ENCODE data around the gene STAB2.

STAB2 gene

GRCh38 chr12:103812789-103813188 lies 225.7 kb downstream of the STAB2 start:
- DNase-seq, result no peak

DNA sequence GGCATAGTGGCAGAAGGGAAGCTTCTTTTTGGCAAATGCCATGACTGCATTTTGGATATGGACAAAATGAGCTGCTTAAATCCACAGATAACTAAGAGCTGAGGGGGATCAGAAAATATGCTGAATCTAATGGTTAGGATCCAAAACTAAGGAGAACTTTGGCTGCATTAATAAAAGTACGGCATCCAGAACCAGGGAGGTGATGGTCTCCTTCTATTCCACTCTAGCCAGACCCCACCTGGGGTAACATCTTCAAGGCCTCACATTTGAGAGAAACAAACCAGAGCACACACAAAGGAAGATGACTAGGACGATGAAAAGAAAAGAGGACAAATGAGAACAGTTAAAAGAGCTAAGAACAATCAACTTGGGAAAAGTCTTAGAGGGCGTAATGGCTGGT lies 226.4 kb downstream of the STAB2 start:
- DNase-seq, result no peak

- DNase-seq, result no peak
These were observed 226.9 kb downstream of the STAB2 start for GRCh38 chr12:103813949-103814348.

DNA sequence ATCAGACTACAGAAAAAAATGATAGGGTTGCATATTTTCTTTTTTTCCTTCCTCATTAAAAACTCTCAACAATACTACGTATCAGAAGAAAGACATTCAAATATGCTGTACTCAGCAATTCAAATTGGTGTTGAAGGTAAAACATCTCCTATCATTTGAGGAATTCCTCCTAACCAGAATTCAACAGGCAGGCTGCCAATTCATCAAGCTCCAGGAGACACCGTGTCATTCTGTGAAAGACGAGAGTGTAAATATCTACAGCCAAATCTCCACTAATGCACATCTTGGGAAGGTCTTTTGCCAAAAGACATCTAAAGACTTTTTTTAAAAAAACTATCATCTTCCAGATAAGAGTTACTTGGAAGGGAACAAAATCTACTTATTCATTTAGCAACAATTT lies 227.4 kb downstream of the STAB2 start:
- no peak for DNase-seq
